Measurements from ENCODE around the gene ARFRP1. TPM values are rescaled to one million over a fixed set of nuclear protein-coding genes. Genes with fewer than 3 reads are reported as not detected.
A peak's percentile ranks its signal among the peaks of the same experiment; 100 is the strongest.

The ARFRP1 gene
- total and polyA plus RNA-seq, 4 donors, result 29.8 to 56.0 (median 47.4) TPM

- TF ChIP-seq CTCF (IDR thresholded peaks at IDR 0.05; ENCODE audit: control extremely low read depth, extremely low read depth), result no peak
- H3K4me1 ChIP-seq (ENCODE audit: control insufficient read depth in 5 of 5, insufficient read depth in 5 of 5, low read length in 5 of 5), result peaks cover 0 to 21% (median 10%) of the 10 kb centered on the region in 5 donors
- ATAC-seq (ENCODE audit: insufficient read depth, low FRiP score), result no peak
- H3K27ac ChIP-seq (ENCODE audit: low read depth in 1 of 2, low read length in 1 of 2), result peak overlapping the region in 1 of 2 donors; percentile 86
- H3K36me3 ChIP-seq (ENCODE audit: control insufficient read depth in 4 of 4, insufficient read depth in 4 of 4, low read length in 4 of 4), result peaks cover 0 to 36% (median 10%) of the 10 kb centered on the region in 4 donors
- H3K4me3 ChIP-seq, result peak overlapping the region; percentile 73
- WGBS, 2 donors, result 70 to 85% methylated on average over 13 of the region's 13 CpGs
- H3K9me3 ChIP-seq (ENCODE audit: control insufficient read depth in 4 of 4, insufficient read depth in 3 of 4, low read length in 3 of 4), result no peaks in the 10 kb centered on the region
- DNase-seq, result no peak
- H3K9ac ChIP-seq (ENCODE audit: insufficient read depth in 1 of 2, low read length in 2 of 2), result peak overlapping the region in 1 of 2 donors; percentile 0
- H3K27me3 ChIP-seq (ENCODE audit: control insufficient read depth in 3 of 3, insufficient read depth in 3 of 3, low read length in 2 of 3), result no peaks in the 10 kb centered on the region
Measured at GRCh38 chr20:63659370-63659769, 48.4 kb downstream of the ARFRP1 start.

DNA sequence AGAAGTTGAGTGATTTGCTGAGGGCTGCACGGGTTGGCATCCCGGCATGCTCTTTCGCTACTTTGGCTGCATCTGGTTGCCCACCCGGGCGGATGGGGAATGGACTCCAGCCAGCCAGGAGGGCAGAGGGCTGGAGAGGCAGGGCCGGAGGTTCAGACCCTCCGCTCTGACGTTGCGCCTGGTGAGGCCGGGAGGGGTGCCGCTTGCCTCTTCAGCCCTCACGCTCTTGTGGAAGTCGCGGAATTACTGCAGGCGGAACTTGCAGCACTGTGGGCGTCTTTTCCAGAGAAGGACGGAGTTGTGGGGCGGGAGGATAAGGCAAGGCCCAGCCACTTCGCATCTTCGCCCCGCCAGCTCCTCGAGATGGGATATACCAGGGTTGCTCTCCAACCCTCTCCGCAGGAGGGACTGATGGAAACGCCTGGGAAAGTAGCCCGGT lies 49.0 kb downstream of the ARFRP1 start:
- peak overlapping the region; percentile 73 for H3K4me3 ChIP-seq
- TF ChIP-seq CTCF (IDR thresholded peaks at IDR 0.05; ENCODE audit: control extremely low read depth, extremely low read depth), result no peak
- H3K27ac ChIP-seq (ENCODE audit: low read depth in 1 of 2, low read length in 1 of 2), result peak overlapping the region; percentile 59 to 86
- 3% methylated on average over 25 of the region's 25 CpGs for WGBS, 2 donors
- H3K4me1 ChIP-seq (ENCODE audit: control insufficient read depth in 5 of 5, insufficient read depth in 5 of 5, low read length in 5 of 5), result peaks cover 0 to 27% (median 11%) of the 10 kb centered on the region in 5 donors
- H3K9ac ChIP-seq (ENCODE audit: insufficient read depth in 1 of 2, low read length in 2 of 2), result no peak overlapping the region
- peak; percentile 5 for ATAC-seq (ENCODE audit: insufficient read depth, low FRiP score)
- H3K9me3 ChIP-seq (ENCODE audit: control insufficient read depth in 4 of 4, insufficient read depth in 3 of 4, low read length in 3 of 4), result no peaks in the 10 kb centered on the region
- H3K27me3 ChIP-seq (ENCODE audit: control insufficient read depth in 3 of 3, insufficient read depth in 3 of 3, low read length in 2 of 3), result no peaks in the 10 kb centered on the region
- no peak for DNase-seq
- peaks cover 0 to 30% (median 10%) of the 10 kb centered on the region in 4 donors for H3K36me3 ChIP-seq (ENCODE audit: control insufficient read depth in 4 of 4, insufficient read depth in 4 of 4, low read length in 4 of 4)

- H3K4me1 ChIP-seq (ENCODE audit: control insufficient read depth in 5 of 5, insufficient read depth in 5 of 5, low read length in 5 of 5), result peaks cover 0 to 30% (median 14%) of the 10 kb centered on the region in 5 donors
- 2 to 3% methylated on average over 73 of the region's 73 CpGs for WGBS, 2 donors
- peak; percentile 95 for ATAC-seq (ENCODE audit: insufficient read depth, low FRiP score)
- peak within 1 kb of the TSS; percentile 73 for H3K4me3 ChIP-seq
- H3K9me3 ChIP-seq (ENCODE audit: control insufficient read depth in 4 of 4, insufficient read depth in 3 of 4, low read length in 3 of 4), result no peaks in the 10 kb centered on the region
- peak; percentile 93 to 96 (median 95) for DNase-seq
- no peak for TF ChIP-seq CTCF (IDR thresholded peaks at IDR 0.05; ENCODE audit: control extremely low read depth, extremely low read depth)
- no peaks in the 10 kb centered on the region for H3K27me3 ChIP-seq (ENCODE audit: control insufficient read depth in 3 of 3, insufficient read depth in 3 of 3, low read length in 2 of 3)
- peak within 1 kb of the TSS; percentile 86 to 90 for H3K27ac ChIP-seq (ENCODE audit: low read depth in 1 of 2, low read length in 1 of 2)
- H3K9ac ChIP-seq (ENCODE audit: insufficient read depth in 1 of 2, low read length in 2 of 2), result peak within 1 kb of the TSS in 1 of 2 donors; percentile 1
- H3K36me3 ChIP-seq (ENCODE audit: control insufficient read depth in 4 of 4, insufficient read depth in 4 of 4, low read length in 4 of 4), result peaks cover 0 to 24% (median 10%) of the 10 kb centered on the region in 4 donors
Measured at GRCh38 chr20:63657937-63658748, 49.6 kb downstream of the ARFRP1 start, which contains the start of gene RTEL1. Gene RTEL1 (plus strand): TSS chr20:63658312. CDS start chr20:63659403, 1,091 bp downstream.

All from lung (tissue), 12 donors.